Panc1 (cell line): Measurements from ENCODE around the gene CRYBG1.

Experiments used
- CTCF ChIP-seq: fragments of 450-650 bp; IDR thresholded peaks from 2 replicates; pipeline ENCODE4 v1.5.1; 2017; ENCODE audit warnings: mild to moderate bottlenecking
- SIN3A ChIP-seq: IDR thresholded peaks from 2 replicates; pipeline ENCODE4 v1.6.1; 2012; ENCODE audit warnings: low read depth, mild to moderate bottlenecking, low read length, moderate library complexity, borderline replicate concordance; ENCODE audit not compliant: insufficient read depth
- TCF7L2 ChIP-seq: IDR thresholded peaks from 2 replicates; pipeline ENCODE4 v1.6.1; 2011; ENCODE audit warnings: mild to moderate bottlenecking, low read depth, low read length, inconsistent platforms

DNA sequence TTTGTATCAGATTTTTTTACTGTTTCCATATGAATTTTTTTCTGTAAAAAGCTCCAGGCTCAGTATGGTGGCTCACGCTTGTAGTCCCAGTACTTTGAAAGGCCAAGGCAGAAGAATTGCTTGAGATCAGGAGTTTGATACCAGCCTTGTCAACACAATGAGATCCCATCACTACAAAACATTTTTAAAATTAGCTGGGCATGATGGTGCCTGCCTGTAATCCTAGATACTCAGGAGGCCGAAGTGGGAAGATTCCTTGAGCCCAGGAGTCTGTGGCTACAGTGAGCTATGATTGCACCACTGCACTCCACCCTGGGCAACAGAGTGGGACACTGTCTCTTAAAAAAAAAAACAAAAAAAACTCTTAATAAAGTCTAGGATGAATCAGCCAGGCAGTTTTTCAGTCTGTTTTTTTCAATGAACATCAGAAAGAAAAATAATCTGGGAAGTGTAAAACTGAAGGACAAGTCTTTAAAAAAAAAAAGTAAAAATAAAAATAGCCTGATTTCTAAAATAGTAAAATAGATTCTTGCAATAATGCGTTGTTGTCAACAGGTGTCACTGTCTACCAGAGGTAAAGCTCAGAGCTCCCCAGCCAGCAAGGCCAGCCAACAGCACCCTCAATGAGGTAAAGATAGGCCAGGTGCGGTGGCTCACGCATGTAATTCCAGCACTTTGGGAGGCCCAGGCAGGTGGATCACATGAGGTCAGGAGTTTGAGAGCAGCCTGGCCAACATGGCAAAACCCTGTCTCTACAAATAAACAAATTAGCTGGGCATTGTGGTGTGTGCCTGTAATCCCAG is 25.7 kb upstream of the CRYBG1 start:
- TF ChIP-seq CTCF (peak; percentile 90), SIN3A (no peak), TCF7L2 (no peak)
